Osteocyte (in vitro differentiated cells): ENCODE results near the gene DAPK2. TPM values are rescaled to one million over a fixed set of nuclear protein-coding genes. Genes with fewer than 3 reads are reported as not detected.

Experiments
- DNase-seq: peaks from one replicate; pipeline ENCODE4 v3.0.0; 2021; ENCODE audit warnings: mixed read lengths; ENCODE audit not compliant: unreplicated experiment; ENCODE audit errors: extremely low spot score
- H3K27ac Mint-ChIP-seq: one replicate; pipeline ENCODE4 v1.8.0; 2021; ENCODE audit warnings: mild to moderate bottlenecking, mixed read lengths; ENCODE audit not compliant: unreplicated experiment
- H3K27me3 Mint-ChIP-seq: one replicate; pipeline ENCODE4 v1.8.0; 2021; ENCODE audit warnings: mixed read lengths; ENCODE audit not compliant: unreplicated experiment
- H3K36me3 Mint-ChIP-seq: one replicate; pipeline ENCODE4 v1.8.0; 2021; ENCODE audit warnings: mixed read lengths; ENCODE audit not compliant: unreplicated experiment
- H3K4me1 Mint-ChIP-seq: one replicate; pipeline ENCODE4 v1.8.0; 2021; ENCODE audit warnings: mixed read lengths; ENCODE audit not compliant: unreplicated experiment
- H3K4me3 Mint-ChIP-seq: one replicate; pipeline ENCODE4 v1.8.0; 2021; ENCODE audit warnings: mild to moderate bottlenecking, moderate library complexity, mixed read lengths; ENCODE audit not compliant: unreplicated experiment
- H3K9me3 Mint-ChIP-seq: one replicate; pipeline ENCODE4 v1.8.0; 2021; ENCODE audit warnings: mixed read lengths; ENCODE audit not compliant: unreplicated experiment
- CTCF ChIP-seq: fragments of 200-600 bp; sonication (generic); IDR thresholded peaks from 2 replicates; pipeline ENCODE4 v1.5.0; 2021; ENCODE audit warnings: antibody characterized with exemption, mild to moderate bottlenecking, moderate library complexity
- total RNA-seq: library from RNA; stranded (reverse); gene quantifications from 2 replicates; pipeline ENCODE4 v1.2.1, GENCODE V29; 2021

The DAPK2 gene
- total RNA-seq, 1 donor from 2014 or later = 17.6 TPM

DNA sequence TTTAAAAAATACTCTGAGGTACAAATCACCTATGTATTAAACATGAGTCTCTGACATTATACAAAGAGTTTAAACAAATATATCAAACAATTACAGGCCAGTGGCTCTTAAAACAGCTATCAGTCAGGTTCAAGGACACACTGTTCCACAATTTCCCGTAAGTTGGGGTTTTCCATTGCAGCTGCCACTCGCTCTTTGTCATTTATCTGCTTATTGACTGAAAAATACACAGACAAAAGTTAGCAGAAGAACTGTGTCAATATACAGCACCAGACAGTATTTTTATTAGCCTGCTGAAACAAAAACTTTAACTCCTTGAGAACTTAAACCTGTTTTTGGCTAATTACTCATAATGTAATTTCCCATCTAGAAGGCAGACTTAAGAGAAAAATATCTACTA, 26.5 kb upstream of the DAPK2 start:
- no peak for TF ChIP-seq CTCF
- no peak for DNase-seq
- H3K36me3 Mint-ChIP-seq = peaks cover 18% of the 10 kb centered on the region
- H3K27me3 Mint-ChIP-seq = no peaks in the 10 kb centered on the region
- H3K9me3 Mint-ChIP-seq = no peaks in the 10 kb centered on the region
- no peak overlapping the region for H3K4me3 Mint-ChIP-seq
- H3K27ac Mint-ChIP-seq = peak overlapping the region; percentile 86
- H3K4me1 Mint-ChIP-seq = peaks cover 23% of the 10 kb centered on the region

DNA sequence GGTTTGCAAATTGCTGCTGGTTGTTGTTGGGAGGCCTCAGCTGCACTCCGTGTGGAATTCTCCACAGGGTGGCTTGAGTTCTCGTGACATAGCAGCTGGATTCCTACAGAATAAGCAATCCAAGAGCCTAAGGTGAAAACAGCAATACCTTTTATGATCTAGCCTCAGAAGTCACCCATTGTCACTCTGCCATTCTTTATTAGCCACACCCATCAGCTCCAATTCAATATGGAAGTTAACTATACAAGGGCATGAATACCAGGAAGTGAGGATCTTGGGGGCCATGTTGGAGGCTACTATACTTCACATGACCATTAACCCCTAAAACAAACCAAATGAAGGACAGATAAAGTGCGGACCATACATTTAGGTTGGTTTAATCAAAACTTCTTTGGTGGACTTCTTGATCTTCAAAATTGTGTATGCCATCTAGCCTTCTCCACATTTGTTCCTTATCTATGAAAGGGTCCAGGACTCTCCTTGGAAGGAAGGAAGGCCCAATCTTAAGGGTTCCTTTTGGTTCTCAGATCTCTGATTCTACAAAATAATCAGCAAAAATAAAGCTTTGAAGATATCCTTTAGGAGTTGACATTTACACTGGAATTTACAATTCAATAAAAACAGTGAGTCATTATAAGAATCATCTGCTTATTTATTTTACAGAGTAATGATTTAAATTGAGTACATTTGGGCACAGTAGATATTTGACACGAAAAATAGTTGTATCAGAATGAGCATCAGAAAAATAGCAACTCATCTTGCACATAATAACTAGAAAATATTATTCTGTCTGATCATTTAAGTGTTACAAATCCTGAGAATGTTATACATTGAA, 25.9 kb upstream of the DAPK2 start:
- H3K9me3 Mint-ChIP-seq = no peaks in the 10 kb centered on the region
- H3K4me3 Mint-ChIP-seq = no peak overlapping the region
- H3K36me3 Mint-ChIP-seq = peaks cover 18% of the 10 kb centered on the region
- TF ChIP-seq CTCF = no peak
- no peak for DNase-seq
- peaks cover 28% of the 10 kb centered on the region for H3K4me1 Mint-ChIP-seq
- H3K27me3 Mint-ChIP-seq = no peaks in the 10 kb centered on the region
- peak overlapping the region; percentile 86 for H3K27ac Mint-ChIP-seq

DNA sequence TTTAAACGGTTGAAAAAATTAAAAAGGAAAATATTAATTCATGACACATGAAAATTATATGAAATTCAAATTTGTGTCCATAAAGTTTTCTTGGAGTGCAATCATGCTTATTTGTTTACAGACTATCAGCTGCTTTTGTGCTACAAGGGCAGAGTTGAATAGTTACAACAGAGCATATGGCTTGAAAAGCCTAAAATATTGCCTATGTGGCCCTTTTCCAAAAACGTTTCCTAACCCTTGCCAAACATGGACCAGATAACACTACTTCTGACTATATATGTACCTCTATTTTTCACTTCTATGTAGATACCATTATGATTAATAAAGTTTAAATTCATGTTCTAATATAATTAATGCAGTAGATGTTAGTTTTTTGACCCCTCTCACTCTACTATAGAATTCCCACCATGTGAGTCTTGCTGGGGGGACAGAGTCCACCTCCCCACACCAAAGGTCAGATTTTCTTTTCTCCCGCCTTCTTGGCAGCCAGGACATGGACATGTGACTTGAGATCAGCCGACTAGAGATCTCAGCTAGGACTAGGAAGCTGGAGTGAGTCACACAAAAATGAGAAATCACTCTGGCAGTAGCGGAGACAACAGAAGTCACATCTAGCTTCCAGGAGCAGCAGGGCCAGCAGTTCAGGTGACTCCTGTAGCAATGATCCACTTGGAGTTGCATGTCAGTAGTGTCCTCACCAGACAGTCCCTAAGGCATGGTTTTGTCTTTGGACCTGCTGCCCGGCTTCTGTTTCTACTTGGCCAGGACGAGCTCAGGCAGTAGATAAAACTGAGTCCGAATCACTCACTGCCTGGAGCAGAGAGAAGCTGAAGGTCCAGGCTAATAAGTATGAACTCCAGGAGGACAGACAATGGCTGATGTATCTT, 24.9 kb upstream of the DAPK2 start:
- H3K4me3 Mint-ChIP-seq = no peak overlapping the region
- H3K27me3 Mint-ChIP-seq = no peaks in the 10 kb centered on the region
- peaks cover 28% of the 10 kb centered on the region for H3K4me1 Mint-ChIP-seq
- no peaks in the 10 kb centered on the region for H3K9me3 Mint-ChIP-seq
- DNase-seq = no peak
- no peak for TF ChIP-seq CTCF
- H3K36me3 Mint-ChIP-seq = peaks cover 18% of the 10 kb centered on the region
- peak overlapping the region; percentile 86 for H3K27ac Mint-ChIP-seq

GRCh38 chr15:64070106-64070505, 23.8 kb upstream of the DAPK2 start:
- DNase-seq = no peak
- H3K4me3 Mint-ChIP-seq = no peak overlapping the region
- no peak overlapping the region for H3K27ac Mint-ChIP-seq
- H3K27me3 Mint-ChIP-seq = no peaks in the 10 kb centered on the region
- H3K36me3 Mint-ChIP-seq = peaks cover 18% of the 10 kb centered on the region
- H3K4me1 Mint-ChIP-seq = peaks cover 28% of the 10 kb centered on the region
- TF ChIP-seq CTCF = no peak
- no peaks in the 10 kb centered on the region for H3K9me3 Mint-ChIP-seq

GRCh38 chr15:64068133-64068532, 21.8 kb upstream of the DAPK2 start:
- no peak overlapping the region for H3K27ac Mint-ChIP-seq
- H3K4me1 Mint-ChIP-seq = peaks cover 32% of the 10 kb centered on the region
- TF ChIP-seq CTCF = no peak
- H3K27me3 Mint-ChIP-seq = no peaks in the 10 kb centered on the region
- H3K9me3 Mint-ChIP-seq = no peaks in the 10 kb centered on the region
- H3K36me3 Mint-ChIP-seq = peaks cover 11% of the 10 kb centered on the region
- no peak overlapping the region for H3K4me3 Mint-ChIP-seq
- no peak for DNase-seq
